ENCODE results near the gene EGR1. TPM values are rescaled to one million over a fixed set of nuclear protein-coding genes. Genes with fewer than 3 reads are reported as not detected.

The EGR1 gene
- total RNA-seq, 1 experiment from 2014 or later = 173 TPM

DNA sequence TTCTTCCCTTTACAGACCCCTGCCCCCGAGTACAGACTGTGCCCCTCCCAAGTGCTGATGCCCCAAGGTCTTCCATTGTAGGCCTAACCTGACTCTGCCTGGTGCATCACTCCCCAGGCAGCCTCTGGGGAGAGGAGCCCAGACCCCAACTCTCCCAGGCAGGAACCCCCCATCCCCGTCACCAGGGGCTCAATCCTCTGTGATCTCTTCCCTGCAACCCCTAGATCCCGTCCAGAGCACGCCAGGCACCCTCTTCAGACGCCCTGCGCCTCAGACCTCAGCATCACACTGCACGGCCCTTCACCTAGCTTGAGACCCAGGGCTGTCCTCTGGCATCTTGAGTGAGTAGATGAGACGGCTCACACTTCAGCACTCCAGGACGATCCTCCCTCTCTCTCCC is 6.4 kb upstream of the EGR1 start:
- intact Hi-C loops (cut with micrococcal nuclease) = loop anchor here (10.0 kb wide), 1 partner anchor 806 kb away; no protein-coding TSS in a partner anchor
- Histone ChIP-seq H3K36me3 (ENCODE audit: control insufficient read depth in 1 of 2, insufficient read depth in 2 of 2, low read length in 2 of 2) (no peaks in the 10 kb centered on the region), H3K4me3 (replicated peaks in 1 of 2; ENCODE audit: low read depth in 1 of 2, low read length in 2 of 2) (no peak overlapping the region), H3K79me2 (ENCODE audit: insufficient read depth, low read length) (no peaks in the 10 kb centered on the region), H2AFZ (ENCODE audit: low read depth, low read length, poor library complexity, severe bottlenecking) (no peak overlapping the region), H4K20me1 (ENCODE audit: insufficient read depth) (no peaks in the 10 kb centered on the region), H3K27me3 (ENCODE audit: insufficient read depth, low read length) (no peaks in the 10 kb centered on the region), H3K4me2 (ENCODE audit: low read length) (no peak overlapping the region), H3K9ac (ENCODE audit: low read length) (no peak overlapping the region), H3K9me3 (ENCODE audit: control insufficient read depth in 1 of 2, insufficient read depth in 1 of 2, low read depth in 1 of 2, low read length in 2 of 2) (no peaks in the 10 kb centered on the region), H3K9me2 (ENCODE audit: insufficient read depth) (no peaks in the 10 kb centered on the region), H3K4me1 (ENCODE audit: control insufficient read depth in 1 of 2, insufficient read depth in 2 of 2, low read length in 2 of 2) (peaks cover 0 to 18% of the 10 kb centered on the region in 2 experiments; a peak in 3 of 4 replicates), H3K27ac (ENCODE audit: low read depth, low read length) (no peak overlapping the region)
- ChIA-PET POLR2A (no interaction called here), CTCF (no interaction called here), RAD21 (ENCODE audit: low non-redundant PET in 1 of 2, low total read pairs in 2 of 2, uncharacterized antibody in 2 of 2, unreplicated experiment in 2 of 2) (no interaction called here)
- no peak for TF ChIP-seq TCF7L2 (IDR thresholded peaks at IDR 0.05; ENCODE audit: borderline replicate concordance, extremely low read depth, insufficient read depth, insufficient read length)
- no peak for TF ChIP-seq EGR1 (IDR thresholded peaks at IDR 0.05; ENCODE audit: low read depth)
- TF ChIP-seq SP1 (IDR thresholded peaks at IDR 0.05; ENCODE audit: low read depth) = no peak
- TF ChIP-seq SIN3A (IDR thresholded peaks at IDR 0.05; ENCODE audit: low read depth) = no peak
- TF ChIP-seq, protein P1, sequence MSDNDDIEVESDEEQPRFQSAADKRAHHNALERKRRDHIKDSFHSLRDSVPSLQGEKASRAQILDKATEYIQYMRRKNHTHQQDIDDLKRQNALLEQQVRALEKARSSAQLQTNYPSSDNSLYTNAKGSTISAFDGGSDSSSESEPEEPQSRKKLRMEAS (IDR thresholded peaks at IDR 0.05) = no peak
- TF ChIP-seq, protein P2, sequence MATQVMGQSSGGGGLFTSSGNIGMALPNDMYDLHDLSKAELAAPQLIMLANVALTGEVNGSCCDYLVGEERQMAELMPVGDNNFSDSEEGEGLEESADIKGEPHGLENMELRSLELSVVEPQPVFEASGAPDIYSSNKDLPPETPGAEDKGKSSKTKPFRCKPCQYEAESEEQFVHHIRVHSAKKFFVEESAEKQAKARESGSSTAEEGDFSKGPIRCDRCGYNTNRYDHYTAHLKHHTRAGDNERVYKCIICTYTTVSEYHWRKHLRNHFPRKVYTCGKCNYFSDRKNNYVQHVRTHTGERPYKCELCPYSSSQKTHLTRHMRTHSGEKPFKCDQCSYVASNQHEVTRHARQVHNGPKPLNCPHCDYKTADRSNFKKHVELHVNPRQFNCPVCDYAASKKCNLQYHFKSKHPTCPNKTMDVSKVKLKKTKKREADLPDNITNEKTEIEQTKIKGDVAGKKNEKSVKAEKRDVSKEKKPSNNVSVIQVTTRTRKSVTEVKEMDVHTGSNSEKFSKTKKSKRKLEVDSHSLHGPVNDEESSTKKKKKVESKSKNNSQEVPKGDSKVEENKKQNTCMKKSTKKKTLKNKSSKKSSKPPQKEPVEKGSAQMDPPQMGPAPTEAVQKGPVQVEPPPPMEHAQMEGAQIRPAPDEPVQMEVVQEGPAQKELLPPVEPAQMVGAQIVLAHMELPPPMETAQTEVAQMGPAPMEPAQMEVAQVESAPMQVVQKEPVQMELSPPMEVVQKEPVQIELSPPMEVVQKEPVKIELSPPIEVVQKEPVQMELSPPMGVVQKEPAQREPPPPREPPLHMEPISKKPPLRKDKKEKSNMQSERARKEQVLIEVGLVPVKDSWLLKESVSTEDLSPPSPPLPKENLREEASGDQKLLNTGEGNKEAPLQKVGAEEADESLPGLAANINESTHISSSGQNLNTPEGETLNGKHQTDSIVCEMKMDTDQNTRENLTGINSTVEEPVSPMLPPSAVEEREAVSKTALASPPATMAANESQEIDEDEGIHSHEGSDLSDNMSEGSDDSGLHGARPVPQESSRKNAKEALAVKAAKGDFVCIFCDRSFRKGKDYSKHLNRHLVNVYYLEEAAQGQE (IDR thresholded peaks at IDR 0.05; ENCODE audit: low read depth) = no peak
- no peak for TF ChIP-seq ZFX (IDR thresholded peaks at IDR 0.05)
- BruUV-seq (replicated peaks) = no TSS peak
- ATAC-seq = no peak
- no peak for DNase-seq (ENCODE audit: low read depth, low spot score)
